Common myeloid progenitor, CD34-positive (primary cell): ENCODE results near the gene EBF3.

ENCODE experiments used
- CTCF ChIA-PET: fragments of 350-600 bp; sonication (Branson Sonifier 250); formaldehyde crosslinking; loops from one replicate; lab custom pipeline; 2021; ENCODE audit warnings: antibody characterized with exemption; lab: Charles Lee
- POLR2A ChIA-PET: fragments of 350-600 bp; sonication (Branson Sonifier 250); formaldehyde crosslinking; loops from one replicate; lab custom pipeline; 2021; ENCODE audit warnings: antibody characterized with exemption; lab: Charles Lee
- DNase-seq, 3 donors: peaks; one replicate each; pipeline versions ENCODE4 v3.0.0 to v3.0.0-alpha.2; 2013
- H3K27ac ChIP-seq, 2 experiments: 1 replicate in 1 of 2; 2 replicates in 1 of 2; pipeline ENCODE4 v1.7.0; 2013; ENCODE audit warnings: inconsistent platforms in 2 of 2, low read length in 2 of 2, mild to moderate bottlenecking in 2 of 2, low read depth in 1 of 2, moderate library complexity in 1 of 2; ENCODE audit not compliant: severe bottlenecking in 2 of 2, insufficient read depth in 1 of 2, poor library complexity in 1 of 2
- H3K27me3 ChIP-seq, 5 experiments: replicated peaks in 2 of 5; 1 replicate in 3 of 5; 2 replicates in 2 of 5; pipeline versions ENCODE4 v1.6.1 to v1.7.0; 2013; ENCODE audit warnings: low read length in 4 of 5, mild to moderate bottlenecking in 2 of 5, moderate library complexity in 2 of 5, inconsistent platforms in 1 of 5; ENCODE audit not compliant: insufficient read depth in 5 of 5, control insufficient read depth in 4 of 5
- H3K36me3 ChIP-seq, 4 experiments: 1 replicate in 2 of 4; 2 replicates in 2 of 4; pipeline versions ENCODE4 v1.6.1 to v1.7.0; 2013; ENCODE audit warnings: low read length in 3 of 4, control low read depth in 1 of 4, mild to moderate bottlenecking in 1 of 4; ENCODE audit not compliant: control insufficient read depth in 4 of 4, insufficient read depth in 4 of 4
- H3K4me1 ChIP-seq, 4 experiments: 1 replicate in 3 of 4; 2 replicates in 1 of 4; pipeline versions ENCODE4 v1.6.1 to v1.7.1; 2013; ENCODE audit warnings: low read length in 3 of 4, mild to moderate bottlenecking in 3 of 4, control low read depth in 1 of 4, inconsistent platforms in 1 of 4, moderate library complexity in 1 of 4; ENCODE audit not compliant: control insufficient read depth in 4 of 4, insufficient read depth in 4 of 4; ENCODE audit errors: control extremely low read depth in 1 of 4
- H3K4me3 ChIP-seq, 7 experiments: 1 replicate in 4 of 7; 2 replicates in 3 of 7; pipeline versions ENCODE4 v1.5.1 to v1.7.0; 2013; ENCODE audit warnings: mild to moderate bottlenecking in 7 of 7, low read length in 6 of 7, moderate library complexity in 6 of 7, inconsistent platforms in 2 of 7, low read depth in 2 of 7, control low read depth in 1 of 7; ENCODE audit not compliant: insufficient read depth in 4 of 7, control insufficient read depth in 1 of 7; ENCODE audit errors: extremely low read depth in 1 of 7
- H3K9me3 ChIP-seq, 5 experiments: 1 replicate in 4 of 5; 2 replicates in 1 of 5; pipeline versions ENCODE4 v1.6.1 to v1.7.1; 2013; ENCODE audit warnings: low read length in 4 of 5, mild to moderate bottlenecking in 2 of 5, inconsistent platforms in 1 of 5, low read depth in 1 of 5, moderate library complexity in 1 of 5; ENCODE audit not compliant: control insufficient read depth in 4 of 5, insufficient read depth in 2 of 5; ENCODE audit errors: control extremely low read depth in 1 of 5
- WGBS: methylation state at CpG from one replicate; pipeline ENCODE4 v1.1.5; 2013; ENCODE audit not compliant: insufficient coverage; 5-methylcytosine and 5-hydroxymethylcytosine counted together

EBF3 gene

DNA sequence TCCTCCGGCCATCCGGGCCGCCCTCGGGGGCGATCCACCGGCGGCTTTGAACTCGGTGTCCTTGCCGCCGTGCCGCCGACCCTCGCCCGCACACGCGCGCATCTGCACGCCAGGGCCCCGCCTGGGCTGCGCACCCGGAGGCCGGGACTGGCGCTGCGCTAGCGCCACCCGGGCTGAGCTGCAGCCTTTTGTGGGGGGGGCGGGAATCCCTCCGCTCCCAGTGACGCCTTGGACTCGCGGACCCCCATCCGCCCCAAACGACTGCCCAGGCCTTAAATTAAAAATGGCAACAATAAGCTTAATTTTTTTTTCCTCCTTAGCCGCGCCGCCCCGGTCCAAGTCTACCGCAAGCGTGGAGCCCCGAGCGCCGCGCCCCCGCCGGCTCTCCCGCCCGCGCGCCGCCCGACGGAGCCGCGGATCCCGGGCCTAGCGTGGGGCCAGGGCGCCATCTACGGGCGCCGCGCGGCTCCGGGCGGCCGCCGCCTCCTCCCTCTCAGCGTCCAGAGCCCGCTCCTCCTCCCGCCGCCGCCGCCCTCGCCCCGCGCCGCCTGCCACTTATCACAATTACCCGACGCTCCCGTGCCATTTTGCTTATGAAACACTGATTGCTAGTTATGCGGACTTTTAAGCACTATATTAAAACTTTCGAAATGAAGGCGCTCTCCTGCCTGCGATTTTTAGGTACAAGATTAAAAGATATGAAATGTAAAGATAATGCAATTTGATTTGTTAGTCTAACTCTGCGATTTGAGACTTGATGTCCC lies 7.5 kb upstream of the EBF3 start:
- H3K27ac ChIP-seq = no peak overlapping the region
- H3K9me3 ChIP-seq = no peaks in the 10 kb centered on the region
- WGBS = 0% methylated on average over 35 of the region's 84 CpGs
- no peaks in the 10 kb centered on the region for H3K36me3 ChIP-seq
- DNase-seq = peak; percentile 68 to 84 (median 78)
- peaks cover 19 to 97% (median 60%) of the 10 kb centered on the region in 5 experiments for H3K27me3 ChIP-seq
- CTCF ChIA-PET = interaction anchor here (0.6 to 4.1 kb wide), 10 partner anchors 10 to 1708 kb away, joined by 3 to 23 read pairs (median 4); no protein-coding TSS in a partner anchor
- POLR2A ChIA-PET = no interaction called here
- peak overlapping the region in 4 of 7 experiments; percentile 32 to 58 (median 52) for H3K4me3 ChIP-seq
- peaks cover 4 to 42% (median 39%) of the 10 kb centered on the region in 4 experiments for H3K4me1 ChIP-seq

DNA sequence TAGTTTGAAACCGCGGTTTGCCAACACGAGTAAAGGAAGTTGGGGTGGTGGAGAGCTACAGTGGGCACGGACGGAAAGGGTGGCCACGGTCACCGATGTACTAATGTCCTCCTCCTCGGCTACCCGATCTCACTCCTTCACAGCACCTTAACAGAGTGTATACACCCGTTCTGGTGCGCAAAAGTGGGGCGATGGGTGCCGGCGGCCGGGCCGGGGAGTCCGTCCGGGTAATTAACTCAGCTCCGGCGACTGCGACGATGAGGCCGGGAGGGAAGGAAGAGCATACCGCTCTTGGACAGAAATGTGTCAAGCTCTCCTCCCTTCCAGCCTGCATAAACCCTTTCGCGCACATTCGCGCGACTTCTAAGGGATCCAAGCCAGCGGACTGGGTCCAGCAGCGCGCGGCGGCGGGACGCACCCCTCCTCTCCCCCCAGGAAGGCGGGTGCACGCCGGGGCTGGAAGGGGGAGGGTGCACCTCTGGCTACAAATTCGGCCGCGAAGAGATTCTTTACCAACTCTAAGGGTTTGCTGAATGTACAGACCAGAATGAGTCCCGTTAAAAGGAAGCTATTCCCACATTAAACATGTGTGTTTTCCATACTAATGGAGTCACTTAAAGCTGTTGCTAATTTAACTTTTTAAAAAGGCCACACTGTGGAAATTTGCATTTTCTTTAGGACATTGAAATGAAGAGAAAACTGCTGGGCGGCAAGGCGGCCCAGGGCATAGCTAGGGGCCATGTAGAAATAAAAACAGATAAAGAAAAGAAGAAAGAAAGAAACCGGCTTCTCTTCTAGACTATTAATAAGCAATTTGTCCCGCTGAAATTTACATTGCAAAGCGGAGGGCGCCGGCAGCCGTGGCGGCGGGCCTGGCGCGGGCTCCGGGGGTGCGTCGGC lies 6.6 kb upstream of the EBF3 start:
- Histone ChIP-seq H3K27me3 (peaks cover 26 to 97% (median 60%) of the 10 kb centered on the region in 5 experiments), H3K4me3 (peak overlapping the region in 3 of 7 experiments; percentile 4 to 23 (median 8)), H3K36me3 (no peaks in the 10 kb centered on the region), H3K27ac (no peak overlapping the region), H3K9me3 (no peaks in the 10 kb centered on the region), H3K4me1 (peaks cover 4 to 42% (median 39%) of the 10 kb centered on the region in 4 experiments)
- 2% methylated on average over 27 of the region's 58 CpGs for WGBS
- DNase-seq = peak in 2 of 3 donors; percentile 39 to 40
- ChIA-PET CTCF (interaction anchor here (0.7 to 4.1 kb wide), 11 partner anchors 9 to 1707 kb away, joined by 3 to 23 read pairs (median 4); no protein-coding TSS in a partner anchor), POLR2A (no interaction called here)

- no peaks in the 10 kb centered on the region for H3K9me3 ChIP-seq
- no peaks in the 10 kb centered on the region for H3K36me3 ChIP-seq
- DNase-seq = peak in 1 of 3 donors; percentile 9
- no peak overlapping the region for H3K4me3 ChIP-seq
- CTCF ChIA-PET = interaction anchor here (0.9 to 4.1 kb wide), 7 partner anchors 8 to 939 kb away, joined by 3 to 23 read pairs (median 4); no protein-coding TSS in a partner anchor
- peaks cover 4 to 43% (median 42%) of the 10 kb centered on the region in 4 experiments for H3K4me1 ChIP-seq
- peaks cover 23 to 97% (median 62%) of the 10 kb centered on the region in 5 experiments for H3K27me3 ChIP-seq
- WGBS = 6% methylated on average over 3 of the region's 14 CpGs
- H3K27ac ChIP-seq = no peak overlapping the region
- POLR2A ChIA-PET = no interaction called here
Observed at GRCh38 chr10:129969911-129970464, 5.9 kb upstream of the EBF3 start.

DNA sequence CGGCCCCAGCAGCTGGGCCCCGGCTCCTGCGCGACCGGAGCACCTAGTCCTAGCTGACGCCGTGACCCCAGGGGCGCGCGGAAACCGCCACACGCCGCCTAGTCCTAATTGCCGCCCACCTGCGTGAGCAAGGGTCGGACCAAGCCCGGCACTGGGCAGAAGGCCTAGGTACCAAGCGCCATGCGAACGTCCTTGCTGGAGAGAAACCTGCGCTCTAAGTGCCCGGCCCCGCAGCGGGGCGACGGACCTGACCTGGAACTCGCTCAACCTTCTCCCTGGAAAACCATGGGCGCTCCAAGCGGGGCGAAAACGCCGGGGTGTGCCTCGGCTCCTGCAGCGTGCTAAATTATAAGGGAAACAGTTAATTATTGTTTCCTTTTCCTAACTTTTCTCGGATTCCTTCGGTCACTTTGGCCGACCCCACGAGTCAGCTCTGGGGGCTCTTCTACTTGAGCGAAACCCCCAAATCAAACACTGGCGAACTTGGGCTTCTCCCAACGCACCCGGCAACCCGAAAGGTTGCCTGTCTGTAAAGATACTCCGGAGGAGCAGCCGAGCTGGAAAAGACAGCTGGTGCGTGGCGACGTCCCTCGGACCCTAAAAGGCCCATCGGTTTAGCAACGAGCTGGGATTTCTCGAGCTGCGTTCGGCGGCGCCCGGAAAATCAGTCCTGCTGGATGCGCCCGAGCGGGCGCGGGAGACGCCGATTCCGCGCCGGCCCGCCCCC lies 5.3 kb upstream of the EBF3 start:
- ChIA-PET CTCF (interaction anchor here (0.5 to 4.1 kb wide), 11 partner anchors 9 to 1758 kb away, joined by 3 to 23 read pairs (median 3); no protein-coding TSS in a partner anchor), POLR2A (no interaction called here)
- Histone ChIP-seq H3K27me3 (peaks cover 21 to 97% (median 59%) of the 10 kb centered on the region in 5 experiments), H3K9me3 (no peaks in the 10 kb centered on the region), H3K4me1 (peaks cover 4 to 49% (median 47%) of the 10 kb centered on the region in 4 experiments), H3K4me3 (no peak overlapping the region), H3K27ac (no peak overlapping the region), H3K36me3 (no peaks in the 10 kb centered on the region)
- WGBS = 3% methylated on average over 60 of the region's 68 CpGs
- DNase-seq = peak in 1 of 3 donors; percentile 13

GRCh38 chr10:129968853-129969183 lies 4.7 kb upstream of the EBF3 start:
- Histone ChIP-seq H3K9me3 (no peaks in the 10 kb centered on the region), H3K27me3 (peaks cover 19 to 95% (median 58%) of the 10 kb centered on the region in 5 experiments), H3K4me1 (peaks cover 4 to 53% (median 50%) of the 10 kb centered on the region in 4 experiments), H3K27ac (no peak overlapping the region), H3K4me3 (peak overlapping the region in 1 of 7 experiments; percentile 11), H3K36me3 (no peaks in the 10 kb centered on the region)
- peak; percentile 75 to 84 (median 83) for DNase-seq
- 0% methylated on average over 11 of the region's 15 CpGs for WGBS
- ChIA-PET POLR2A (no interaction called here), CTCF (interaction anchor here (0.9 to 4.1 kb wide), 8 partner anchors 10 to 1757 kb away, joined by 3 to 23 read pairs (median 4); no protein-coding TSS in a partner anchor)
